Measurements from ENCODE around the gene CXCL12. TPM values are rescaled to one million over a fixed set of nuclear protein-coding genes. Genes with fewer than 3 reads are reported as not detected.

Gene CXCL12
- total RNA-seq, 4 donors from 2014 or later = 6.8 to 28.4 (median 13.7) TPM

DNA sequence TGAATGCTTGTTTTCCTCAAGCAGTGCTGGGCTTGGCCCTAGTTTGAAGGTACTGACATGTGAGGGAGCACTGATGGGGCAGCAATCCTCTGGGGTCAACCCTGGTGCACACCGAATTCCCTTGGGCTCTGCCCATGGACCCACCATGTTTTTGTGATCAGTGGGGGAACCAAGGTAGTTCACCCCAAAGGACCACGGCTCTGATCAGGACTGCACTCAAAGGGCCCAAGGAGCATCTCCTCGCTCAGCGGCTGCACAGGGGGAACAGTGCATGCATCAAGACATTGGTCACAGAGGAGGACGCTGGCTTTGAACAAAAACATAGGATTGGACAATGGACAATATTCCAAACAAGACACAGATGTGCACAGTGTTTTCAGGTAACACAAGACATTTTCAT, 12.7 kb downstream of the CXCL12 start:
- Histone ChIP-seq H3K9me3 (no peaks in the 10 kb centered on the region), H3K27ac (no peak overlapping the region), H3K27me3 (no peaks in the 10 kb centered on the region), H3K4me1 (no peaks in the 10 kb centered on the region), H3K36me3 (peaks cover 0 to 14% (median 0%) of the 10 kb centered on the region in 3 donors), H3K4me3 (no peak overlapping the region)
- no peak for DNase-seq
- 81 to 87% methylated on average over 5 of the region's 5 CpGs for WGBS, 2 donors
- TF ChIP-seq POLR2A (IDR thresholded peaks at IDR 0.05) (no peak), CTCF (IDR thresholded peaks at IDR 0.05) (no peak)
- intact Hi-C loops (cut with DNase I) = no loop called here

GRCh38 chr10:44370731-44371248, 14.1 kb downstream of the CXCL12 start:
- TF ChIP-seq POLR2A (IDR thresholded peaks at IDR 0.05) (no peak), CTCF (IDR thresholded peaks at IDR 0.05) (no peak)
- H3K4me3 ChIP-seq = no peak overlapping the region
- no peak overlapping the region for H3K27ac ChIP-seq
- peaks cover 0 to 14% (median 0%) of the 10 kb centered on the region in 3 donors for H3K36me3 ChIP-seq
- 45 to 59% methylated on average over 7 to 9 of the region's 10 CpGs for WGBS, 2 donors
- no peaks in the 10 kb centered on the region for H3K27me3 ChIP-seq
- intact Hi-C loops (cut with DNase I) = no loop called here
- no peaks in the 10 kb centered on the region for H3K4me1 ChIP-seq
- H3K9me3 ChIP-seq = no peaks in the 10 kb centered on the region
- no peak for DNase-seq

- Histone ChIP-seq H3K9me3 (no peaks in the 10 kb centered on the region), H3K36me3 (peaks cover 0 to 14% (median 0%) of the 10 kb centered on the region in 3 donors), H3K4me1 (no peaks in the 10 kb centered on the region), H3K4me3 (no peak overlapping the region), H3K27me3 (no peaks in the 10 kb centered on the region), H3K27ac (no peak overlapping the region)
- WGBS, 2 donors = 50 to 55% methylated on average over 1 of the region's 1 CpG
- intact Hi-C loops (cut with DNase I) = no loop called here
- TF ChIP-seq POLR2A (IDR thresholded peaks at IDR 0.05) (no peak), CTCF (IDR thresholded peaks at IDR 0.05) (no peak)
- DNase-seq = no peak
These were observed 15.0 kb downstream of the CXCL12 start for GRCh38 chr10:44369854-44370253.

DNA sequence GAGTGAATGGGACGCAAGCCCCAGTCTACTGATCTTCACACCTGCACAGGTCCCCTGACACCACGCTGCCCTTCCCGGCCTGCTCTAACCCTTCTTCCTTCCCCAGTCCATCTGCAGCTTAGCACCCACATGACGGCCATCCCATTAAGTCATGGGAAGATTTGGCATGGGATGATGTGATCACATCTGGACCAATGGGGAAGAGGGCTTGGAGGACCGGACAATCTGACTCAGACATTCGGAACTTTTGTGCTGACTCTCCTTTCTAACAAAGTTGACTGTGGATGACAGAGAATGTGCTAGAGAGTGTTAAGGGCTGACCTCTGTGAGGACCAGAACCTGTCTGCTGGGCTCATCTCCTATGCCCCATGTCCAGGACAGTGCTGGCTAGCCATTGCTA, 15.6 kb downstream of the CXCL12 start:
- no peak overlapping the region for H3K27ac ChIP-seq
- H3K36me3 ChIP-seq = peaks cover 0 to 12% (median 0%) of the 10 kb centered on the region in 3 donors
- no peak for TF ChIP-seq CTCF (IDR thresholded peaks at IDR 0.05)
- no peak for TF ChIP-seq POLR2A (IDR thresholded peaks at IDR 0.05)
- H3K4me1 ChIP-seq = no peaks in the 10 kb centered on the region
- H3K4me3 ChIP-seq = no peak overlapping the region
- H3K9me3 ChIP-seq = no peaks in the 10 kb centered on the region
- intact Hi-C loops (cut with DNase I) = no loop called here
- 88 to 96% methylated on average over 5 to 6 of the region's 6 CpGs for WGBS, 2 donors
- no peaks in the 10 kb centered on the region for H3K27me3 ChIP-seq
- no peak for DNase-seq

DNA sequence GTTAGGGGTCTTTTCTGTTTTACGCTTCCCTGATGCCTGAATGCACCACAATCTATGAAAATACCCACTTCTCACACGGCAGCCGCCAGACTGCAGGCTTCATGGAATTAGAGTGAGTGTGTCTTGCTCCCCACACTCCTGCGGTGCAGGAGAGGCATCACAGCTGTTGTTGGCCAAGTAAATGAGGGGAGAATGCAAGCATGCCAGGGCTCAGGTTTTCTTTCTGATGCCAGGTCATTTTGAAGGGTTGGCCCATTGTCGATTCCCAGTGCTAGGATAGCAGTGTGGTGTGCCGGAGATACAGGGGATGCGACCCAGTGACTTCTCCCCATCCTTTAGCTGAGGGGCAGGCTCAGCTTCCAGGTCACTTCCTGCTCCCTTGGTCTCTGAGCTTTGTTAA, 16.3 kb downstream of the CXCL12 start:
- H3K27me3 ChIP-seq = no peaks in the 10 kb centered on the region

More for the DNA sequence above, 16.3 kb downstream of the CXCL12 start:
- no peaks in the 10 kb centered on the region for H3K4me1 ChIP-seq
- peaks cover 0 to 6% (median 0%) of the 10 kb centered on the region in 3 donors for H3K36me3 ChIP-seq
- DNase-seq = no peak
- H3K9me3 ChIP-seq = no peaks in the 10 kb centered on the region
- 65 to 69% methylated on average over 4 to 7 of the region's 7 CpGs for WGBS, 2 donors
- intact Hi-C loops (cut with DNase I) = no loop called here
- no peak for TF ChIP-seq CTCF (IDR thresholded peaks at IDR 0.05)
- no peak for TF ChIP-seq POLR2A (IDR thresholded peaks at IDR 0.05)
- H3K27ac ChIP-seq = no peak overlapping the region
- H3K4me3 ChIP-seq = no peak overlapping the region

Data from esophagus squamous epithelium (tissue), 5 donors.